NCI-H1048 (cell line): ENCODE measurements around the gene MTERF4.

Experiments used
- DNase-seq: peaks from one replicate; lab custom pipeline; 2025; lab: John Stamatoyannopoulos, UW

Gene MTERF4, protein sequence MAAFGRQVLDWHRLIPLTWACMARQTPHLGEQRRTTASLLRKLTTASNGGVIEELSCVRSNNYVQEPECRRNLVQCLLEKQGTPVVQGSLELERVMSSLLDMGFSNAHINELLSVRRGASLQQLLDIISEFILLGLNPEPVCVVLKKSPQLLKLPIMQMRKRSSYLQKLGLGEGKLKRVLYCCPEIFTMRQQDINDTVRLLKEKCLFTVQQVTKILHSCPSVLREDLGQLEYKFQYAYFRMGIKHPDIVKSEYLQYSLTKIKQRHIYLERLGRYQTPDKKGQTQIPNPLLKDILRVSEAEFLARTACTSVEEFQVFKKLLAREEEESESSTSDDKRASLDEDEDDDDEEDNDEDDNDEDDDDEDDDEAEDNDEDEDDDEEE

DNA sequence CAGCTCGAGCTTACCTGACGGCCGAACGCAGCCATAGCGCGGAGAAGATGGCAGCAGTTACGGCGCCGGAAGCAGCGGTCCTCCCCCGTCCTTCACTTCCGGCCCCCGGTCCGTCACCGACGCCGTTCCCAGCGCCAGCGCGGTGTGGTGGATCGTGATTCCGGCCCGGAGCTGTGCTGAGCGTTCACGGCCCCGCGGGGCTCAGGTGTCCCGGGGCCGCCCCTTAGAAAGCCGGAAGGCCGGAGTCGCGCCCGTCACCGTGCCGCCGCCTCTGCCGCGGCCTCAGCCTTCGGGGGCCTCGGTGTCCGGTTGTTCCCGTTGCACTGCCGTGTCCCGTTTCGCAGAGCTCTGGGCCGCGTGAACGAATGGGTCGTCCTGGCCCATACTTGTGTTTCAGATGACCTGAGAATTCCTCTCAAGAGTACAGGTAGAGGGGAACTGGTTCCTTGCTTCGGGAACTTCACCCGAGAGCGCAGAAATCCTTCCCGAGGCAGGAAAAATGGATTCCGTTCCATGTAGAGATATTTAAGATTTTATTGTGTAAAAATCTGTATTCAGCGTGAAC, at the start of gene MTERF4:
MTERF4 (minus strand) TSS at position 49 of the 565 bp plus-strand sequence; CDS start at position 35, 14 bp downstream.
- DNase-seq: peak; percentile 71

- DNase-seq: no peak
These were observed 48.8 kb upstream of the MTERF4 start for GRCh38 chr2:241150660-241151530.

DNA sequence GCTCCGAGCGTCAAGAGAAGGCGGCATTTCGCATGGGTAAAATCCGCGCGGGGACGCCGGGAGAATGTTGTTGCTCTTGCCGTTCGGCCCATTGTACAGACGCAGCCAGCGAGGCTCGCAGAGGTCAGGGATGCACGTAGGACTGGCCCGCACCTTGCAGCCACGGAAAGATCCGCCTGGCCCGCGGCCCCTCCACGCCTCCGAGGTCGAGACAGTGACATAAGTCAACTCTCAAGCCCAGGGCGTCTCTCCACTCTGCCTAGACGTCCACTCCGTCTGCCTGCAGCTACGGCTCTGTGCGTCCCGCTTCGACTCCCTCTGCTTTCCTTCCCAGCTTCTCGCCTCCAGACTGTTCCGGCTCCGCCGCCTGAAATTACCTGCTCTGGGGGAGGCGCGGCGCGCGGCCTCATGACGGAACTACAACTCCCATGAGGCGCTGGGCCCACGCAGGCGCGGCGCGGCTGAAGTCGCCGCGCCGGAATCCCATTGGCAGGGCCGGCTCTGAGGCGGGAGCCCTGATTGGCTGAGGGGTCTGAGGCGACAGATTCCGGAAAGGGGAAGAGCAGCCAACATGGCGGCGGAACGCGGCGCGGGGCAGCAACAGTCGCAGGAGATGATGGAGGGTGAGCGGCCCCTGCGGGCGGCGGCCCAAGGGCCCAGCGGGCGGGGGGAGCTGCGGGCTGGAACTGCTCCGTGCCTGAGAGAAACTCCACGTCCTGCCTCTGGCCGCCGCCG, 48.0 kb upstream of the MTERF4 start, which contains the start of gene PPP1R7:
PPP1R7 (plus strand) TSS at position 543 of the 735 bp plus-strand sequence; CDS start at position 572, 29 bp downstream.
- peak; percentile 91 for DNase-seq

- DNase-seq: no peak
These were observed 47.5 kb upstream of the MTERF4 start for GRCh38 chr2:241149675-241149924.

DNA sequence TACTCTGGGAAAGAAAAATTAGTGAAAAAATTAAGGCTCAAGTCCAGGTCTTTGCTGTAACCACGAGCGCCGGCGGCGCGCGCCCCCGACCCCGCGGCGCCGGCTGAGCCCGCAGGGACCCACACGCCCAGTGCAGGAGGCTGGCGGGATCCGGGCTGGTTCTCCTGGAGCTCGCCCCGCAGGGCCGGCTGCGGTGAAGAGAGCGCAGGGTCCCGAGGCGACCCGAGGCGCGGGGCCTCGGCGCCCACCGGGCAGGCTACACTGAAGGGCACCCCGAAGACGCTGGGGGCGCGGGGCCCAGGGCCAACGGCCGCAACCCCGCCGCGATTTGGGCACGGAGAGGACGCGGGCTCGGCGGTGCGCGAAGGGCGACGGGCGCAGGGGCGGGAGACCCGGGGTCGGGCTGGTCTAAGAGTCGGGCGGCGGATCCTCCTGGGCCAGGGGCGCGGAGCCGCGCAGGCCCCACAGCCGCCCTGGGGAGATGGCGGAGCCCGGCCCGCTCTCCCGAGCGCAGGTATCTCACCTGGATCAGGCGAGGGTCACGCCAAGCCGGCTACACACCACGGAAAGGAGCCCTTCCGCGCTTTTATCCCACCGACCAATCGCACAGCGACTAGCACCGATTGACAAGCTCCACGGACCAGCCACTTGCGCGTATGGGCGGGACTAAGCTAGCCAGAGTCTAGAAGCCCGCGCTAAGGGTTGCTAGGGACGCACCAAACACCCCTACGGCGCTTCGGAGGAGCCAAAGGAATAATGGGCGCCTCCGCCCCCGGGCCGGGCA, 47.0 kb upstream of the MTERF4 start, which contains the start of gene PASK:
PASK (minus strand) TSS at position 582 of the 784 bp plus-strand sequence. CDS start 6,440 bp downstream, outside the sequence.
- DNase-seq: peak; percentile 87

DNA sequence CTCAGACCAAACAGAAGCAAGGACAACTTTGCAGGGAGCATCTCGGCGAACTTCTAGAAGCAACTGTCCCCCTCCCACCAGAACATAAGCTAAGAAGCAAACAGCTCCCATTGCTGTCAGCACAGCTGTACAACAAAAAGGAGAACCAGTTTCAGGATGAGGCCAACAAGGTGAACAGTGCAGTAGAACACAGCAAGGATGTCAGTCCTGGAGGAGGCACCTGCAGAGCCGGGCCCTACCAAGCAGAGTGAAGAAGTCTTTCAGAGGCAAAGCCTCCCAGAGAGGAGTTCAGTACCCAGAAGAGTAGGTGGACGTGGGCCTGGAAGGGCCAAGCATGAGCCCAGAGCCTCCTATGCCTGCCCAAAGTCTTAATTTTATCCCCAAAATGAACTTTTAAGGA, 46.2 kb upstream of the MTERF4 start:
- DNase-seq: no peak

GRCh38 chr2:241147336-241147735, 45.2 kb upstream of the MTERF4 start:
- no peak for DNase-seq

GRCh38 chr2:241146286-241146685, 44.2 kb upstream of the MTERF4 start:
- no peak for DNase-seq

- no peak for DNase-seq
These were observed 40.5 kb upstream of the MTERF4 start for GRCh38 chr2:241142593-241142992.

DNA sequence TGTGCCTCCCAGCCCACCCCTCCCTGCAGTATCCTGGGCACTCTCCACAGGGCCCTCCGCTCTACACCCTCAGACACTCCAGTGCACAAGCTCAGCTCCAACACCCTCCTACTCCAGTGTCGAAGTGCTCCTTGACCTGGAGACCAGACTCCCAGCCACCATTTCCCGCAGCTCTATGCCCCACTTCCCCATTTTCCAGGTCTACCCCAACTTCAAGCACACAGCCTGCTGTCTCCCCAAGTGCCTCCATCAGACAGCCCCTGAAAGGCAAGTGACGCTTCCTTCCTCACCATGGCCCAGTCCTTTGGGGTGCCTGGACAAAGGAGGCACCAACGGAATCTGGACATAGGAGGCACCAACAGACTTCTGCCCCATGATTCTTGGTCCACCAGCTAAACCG, 40.0 kb upstream of the MTERF4 start:
- DNase-seq: no peak

GRCh38 chr2:241141214-241141770, 39.2 kb upstream of the MTERF4 start:
- no peak for DNase-seq

DNA sequence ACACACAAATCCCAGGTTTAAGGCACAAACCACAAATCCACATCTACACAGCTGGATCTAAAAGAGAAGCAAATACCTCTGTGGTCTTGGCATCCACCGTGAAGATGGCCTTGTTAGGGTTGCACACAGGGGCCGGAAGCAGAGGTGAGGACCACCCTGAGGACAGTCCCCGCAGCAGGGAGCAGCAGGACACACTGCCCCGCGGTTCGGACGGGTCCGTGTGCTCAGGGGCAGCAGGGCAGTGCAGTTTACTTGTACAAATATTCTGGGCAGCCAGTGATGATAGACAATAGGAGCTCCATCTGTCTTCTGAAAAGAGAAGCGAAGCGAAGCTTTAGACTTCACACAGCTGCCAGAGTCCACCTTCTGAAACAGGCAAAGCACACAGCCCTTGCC, 38.4 kb upstream of the MTERF4 start:
- DNase-seq: no peak

- no peak for DNase-seq
These were observed 37.7 kb upstream of the MTERF4 start for GRCh38 chr2:241139531-241140444.

- DNase-seq: no peak
These were observed 36.4 kb upstream of the MTERF4 start for GRCh38 chr2:241138471-241138870.

DNA sequence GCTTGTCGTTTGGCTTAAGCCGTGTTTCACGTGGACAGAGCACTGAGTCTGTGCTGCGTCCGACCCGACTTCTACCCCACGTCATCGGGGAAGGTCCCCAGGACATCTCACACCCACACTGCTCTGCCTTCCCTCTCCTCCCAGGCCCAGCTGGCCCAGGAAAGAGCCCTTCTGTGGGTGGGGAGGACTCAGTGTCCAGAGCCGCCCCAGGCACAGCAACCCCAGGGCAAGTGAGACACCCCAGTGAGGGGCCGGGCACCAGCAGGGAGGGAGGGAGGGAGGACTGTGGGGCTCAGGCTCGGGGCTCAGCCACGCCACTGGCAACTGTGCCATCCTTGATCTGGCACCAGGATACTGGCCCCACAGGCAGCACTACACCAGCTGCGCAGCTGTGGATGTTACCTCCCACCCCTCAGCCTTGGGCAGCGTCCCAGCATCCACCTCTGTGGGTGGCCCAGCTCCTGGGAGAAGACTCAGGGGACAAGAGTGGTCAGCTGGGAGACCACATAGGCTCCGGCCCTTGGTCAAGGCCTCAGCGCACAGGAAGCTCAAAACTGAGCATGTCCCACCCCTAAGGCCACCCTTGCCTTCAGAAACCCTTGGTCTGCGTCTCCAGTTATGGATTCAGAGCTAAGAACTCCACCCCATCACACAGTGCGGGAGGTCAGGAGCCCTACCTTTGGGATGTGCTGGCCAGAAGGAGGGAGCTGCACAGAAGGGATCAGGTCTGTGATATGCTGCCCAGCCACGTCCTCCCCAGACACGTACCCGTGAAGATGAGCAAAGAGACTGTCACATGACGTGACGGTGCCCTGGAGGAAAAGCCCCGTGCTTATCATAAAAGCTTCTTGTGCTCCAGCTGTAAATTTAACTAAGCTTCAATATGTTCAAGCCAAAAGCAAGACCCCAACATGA, 35.4 kb upstream of the MTERF4 start:
- DNase-seq: no peak

DNA sequence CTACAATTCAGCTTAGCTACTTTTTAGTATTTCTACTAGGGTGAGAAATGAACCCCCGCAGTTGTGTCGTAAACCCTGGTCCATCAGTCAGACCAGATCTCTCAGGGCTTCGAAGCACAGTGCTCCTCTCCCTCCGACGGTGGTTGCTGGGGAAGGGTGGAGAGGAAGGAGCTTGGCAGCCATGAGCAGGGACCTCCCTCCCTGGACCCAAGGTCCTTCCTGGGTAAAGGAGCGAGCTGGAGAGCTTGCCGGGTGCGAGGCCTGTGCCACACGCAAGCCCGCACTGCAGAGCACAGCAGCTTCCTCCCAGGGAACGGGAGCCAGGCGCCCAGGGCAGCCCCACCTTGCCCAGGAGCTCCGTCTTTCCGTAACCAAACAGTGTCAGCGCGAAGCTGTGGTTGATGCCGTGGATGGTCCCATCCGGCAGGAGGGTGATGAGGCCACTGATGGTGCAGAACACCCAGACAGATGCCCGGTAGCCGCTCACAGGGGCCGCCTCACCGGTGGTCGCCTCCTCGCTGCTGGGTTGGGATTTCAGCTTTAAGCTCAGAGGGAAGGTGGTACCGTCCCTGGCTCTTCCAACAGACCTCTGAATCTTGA, 34.7 kb upstream of the MTERF4 start:
- DNase-seq: no peak

DNA sequence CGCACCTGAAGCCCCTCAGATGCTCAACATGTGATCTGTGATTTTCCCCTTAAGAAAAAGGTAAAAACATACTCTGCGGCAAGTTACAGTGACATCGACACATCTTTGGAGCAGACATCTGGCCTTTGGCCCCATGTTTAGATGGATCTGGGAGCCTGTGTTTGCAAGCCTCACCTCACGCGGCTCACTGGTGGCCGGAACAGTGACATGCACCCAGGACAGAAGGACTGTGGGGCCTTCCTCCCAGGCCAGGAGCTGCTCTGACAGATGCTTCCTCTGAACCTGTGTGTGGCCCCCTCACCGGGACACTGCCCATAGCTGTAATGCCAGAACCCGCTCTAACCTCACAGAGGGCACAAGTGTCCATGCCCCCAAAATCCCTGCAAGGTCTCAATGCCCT, 34.1 kb upstream of the MTERF4 start:
- no peak for DNase-seq

DNA sequence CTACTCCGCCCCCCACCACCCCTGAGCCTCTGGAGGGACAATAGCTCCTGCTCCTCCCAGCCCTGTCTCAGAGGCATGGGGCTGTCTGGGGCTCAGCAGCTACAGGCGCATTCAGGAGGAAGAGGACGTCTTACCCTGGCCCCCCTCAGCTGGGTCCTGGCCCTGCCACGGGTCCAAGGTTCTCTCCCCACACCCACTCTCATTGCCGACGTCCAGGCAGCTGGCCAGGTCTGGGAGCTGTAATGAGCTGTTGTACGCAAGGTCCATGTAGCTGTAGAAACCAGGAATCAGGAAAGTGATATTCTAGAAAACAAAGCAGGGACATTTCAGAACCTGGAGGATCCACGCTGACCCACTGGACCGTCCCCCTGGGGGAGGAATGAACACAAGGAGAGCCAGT, 33.6 kb upstream of the MTERF4 start:
- no peak for DNase-seq
